HCT116 (cell line): ENCODE data around the gene GABBR2. TPM values are rescaled to one million over a fixed set of nuclear protein-coding genes. Genes with fewer than 3 reads are reported as not detected.

Source experiments
- ATAC-seq: fragments of 200-7000 bp; cut with Tn5 transposase; 2 replicates; pipeline ENCODE4 v1.9.1; 2020; ENCODE audit warnings: mild to moderate bottlenecking, moderate library complexity
- BruUV-seq: library from RNA; stranded (reverse); fragments of 400-500 nt; replicated peaks from 2 replicates; lab custom pipeline; 2021; lab: Mats Ljungman, UMichigan
- CTCF ChIA-PET: fragments of 300-600 bp; sonication (Branson Sonifier 250); formaldehyde crosslinking; loops from one replicate; lab custom pipeline; 2021; ENCODE audit warnings: antibody characterized with exemption; lab: Charles Lee
- POLR2A ChIA-PET: fragments of 300-600, 350-600 bp; sonication (Branson Sonifier 250); formaldehyde crosslinking; loops from one replicate; lab custom pipeline; 2021; ENCODE audit warnings: antibody characterized with exemption; lab: Charles Lee
- RAD21 ChIA-PET, 2 experiments: fragments of 300-600 bp; sonication (Branson Sonifier 250); formaldehyde crosslinking; loops; one replicate each; lab custom pipeline; 2023; ENCODE audit warnings: low total read pairs in 2 of 2; ENCODE audit not compliant: uncharacterized antibody in 2 of 2, unreplicated experiment in 2 of 2, low non-redundant PET in 1 of 2; lab: Charles Lee
- DNase-seq: peaks from one replicate; pipeline ENCODE4 v3.0.0-alpha.2; 2010; ENCODE audit warnings: low read depth, low spot score
- H2AFZ ChIP-seq: fragments of 200-600 bp; shearing (Covaris generic), sonication (generic); 2 replicates; pipeline ENCODE4 v1.6.1; 2017; ENCODE audit warnings: low read depth, mixed run types, mixed read lengths, antibody characterized with exemption, low read length; ENCODE audit not compliant: poor library complexity, severe bottlenecking
- H3K27ac ChIP-seq: 2 replicates; pipeline ENCODE4 v1.5.1; 2012; ENCODE audit warnings: low read depth, low read length
- H3K27me3 ChIP-seq: fragments of 200-600 bp; sonication (generic); 2 replicates; pipeline ENCODE4 v1.6.1; 2016; ENCODE audit warnings: mixed run types, low read length, mixed read lengths; ENCODE audit not compliant: insufficient read depth
- H3K36me3 ChIP-seq, 2 experiments: fragments of 200-500 bp in 1 of 2; fragments of 200-600 bp in 1 of 2; sonication (Bioruptor generic) in 1 of 2; sonication (generic) in 1 of 2; 2 replicates each; pipeline versions ENCODE4 v1.5.1 to v1.6.1; 2014 to 2016; ENCODE audit warnings: low read length in 2 of 2, inconsistent platforms in 1 of 2, mixed read lengths in 1 of 2, mixed run types in 1 of 2; ENCODE audit not compliant: insufficient read depth in 2 of 2, control insufficient read depth in 1 of 2
- H3K4me1 ChIP-seq, 2 experiments: fragments of 200-600 bp in 1 of 2; sonication (generic) in 1 of 2; 2 replicates each; pipeline versions ENCODE4 v1.5.1 to v1.6.1; 2012 to 2017; ENCODE audit warnings: low read length in 2 of 2, inconsistent platforms in 1 of 2, mild to moderate bottlenecking in 1 of 2, mixed read lengths in 1 of 2, mixed run types in 1 of 2, moderate library complexity in 1 of 2; ENCODE audit not compliant: insufficient read depth in 2 of 2, control insufficient read depth in 1 of 2
- H3K4me2 ChIP-seq: fragments of 200-600 bp; sonication (generic); 2 replicates; pipeline ENCODE4 v1.6.1; 2017; ENCODE audit warnings: mixed run types, low read length, mixed read lengths
- H3K4me3 ChIP-seq, 2 experiments: fragments of 200-600 bp in 1 of 2; sonication (generic) in 1 of 2; replicated peaks in 1 of 2; 2 replicates each; pipeline ENCODE4 v1.5.1; 2011 to 2016; ENCODE audit warnings: low read length in 2 of 2, control low read depth in 1 of 2, low read depth in 1 of 2, mild to moderate bottlenecking in 1 of 2, mixed read lengths in 1 of 2, mixed run types in 1 of 2
- H3K79me2 ChIP-seq: fragments of 200-600 bp; sonication (generic); 2 replicates; pipeline ENCODE4 v1.6.1; 2017; ENCODE audit warnings: mild to moderate bottlenecking, mixed run types, low read length, moderate library complexity, mixed read lengths; ENCODE audit not compliant: insufficient read depth
- H3K9ac ChIP-seq: fragments of 200-600 bp; sonication (generic); 2 replicates; pipeline ENCODE4 v1.6.1; 2016; ENCODE audit warnings: low read length, mixed read lengths
- H3K9me2 ChIP-seq: fragments of 200-600 bp; sonication (generic), shearing (Covaris generic); 2 replicates; pipeline ENCODE4 v1.6.1; 2017; ENCODE audit warnings: mixed run types, mild to moderate bottlenecking, moderate library complexity; ENCODE audit not compliant: insufficient read depth
- H3K9me3 ChIP-seq, 2 experiments: fragments of 200-500 bp in 1 of 2; fragments of 200-600 bp in 1 of 2; sonication (Bioruptor generic) in 1 of 2; sonication (generic) in 1 of 2; 2 replicates each; pipeline ENCODE4 v1.6.1; 2014 to 2017; ENCODE audit warnings: low read length in 2 of 2, mixed read lengths in 2 of 2, inconsistent platforms in 1 of 2, low read depth in 1 of 2, mild to moderate bottlenecking in 1 of 2, mixed run types in 1 of 2, moderate library complexity in 1 of 2; ENCODE audit not compliant: control insufficient read depth in 1 of 2, insufficient read depth in 1 of 2
- H4K20me1 ChIP-seq: fragments of 200-600 bp; sonication (generic), shearing (Covaris generic); 2 replicates; pipeline ENCODE4 v1.6.1; 2017; ENCODE audit warnings: mixed run types, mild to moderate bottlenecking, moderate library complexity; ENCODE audit not compliant: insufficient read depth
- CBX3 ChIP-seq: IDR thresholded peaks from 2 replicates; pipeline ENCODE4 v1.6.1; 2012; ENCODE audit warnings: low read depth
- EGR1 ChIP-seq: IDR thresholded peaks from 2 replicates; pipeline ENCODE4 v1.6.1; 2012; ENCODE audit warnings: low read depth
- ELF1 ChIP-seq: IDR thresholded peaks from 2 replicates; pipeline ENCODE4 v1.6.1; 2012; ENCODE audit warnings: low read depth, borderline replicate concordance
- EZH2 ChIP-seq: fragments of 200-600 bp; sonication (generic); IDR thresholded peaks from 2 replicates; pipeline ENCODE4 v1.6.1; 2017; ENCODE audit warnings: antibody characterized with exemption, mixed run types
- FOSL1 ChIP-seq: IDR thresholded peaks from 2 replicates; pipeline ENCODE4 v1.6.1; 2012; ENCODE audit warnings: low read depth
- JUND ChIP-seq: IDR thresholded peaks from 2 replicates; pipeline ENCODE4 v1.6.1; 2012
- POLR2AphosphoS5 ChIP-seq: IDR thresholded peaks from 2 replicates; pipeline ENCODE4 v1.6.1; 2011; ENCODE audit warnings: mild to moderate bottlenecking, low read depth, low read length, moderate library complexity
- RAD21 ChIP-seq: IDR thresholded peaks from 2 replicates; pipeline ENCODE4 v1.6.1; 2012; ENCODE audit warnings: low read depth, mild to moderate bottlenecking
- SP1 ChIP-seq: IDR thresholded peaks from 2 replicates; pipeline ENCODE4 v1.6.1; 2012; ENCODE audit warnings: low read depth
- SRF ChIP-seq: IDR thresholded peaks from 2 replicates; pipeline ENCODE4 v1.6.1; 2012; ENCODE audit warnings: low read depth
- TCF7L2 ChIP-seq: IDR thresholded peaks from 2 replicates; pipeline ENCODE4 v1.7.0; 2011; ENCODE audit warnings: borderline replicate concordance, inconsistent platforms; ENCODE audit not compliant: insufficient read depth, insufficient read length; ENCODE audit errors: extremely low read depth
- YY1 ChIP-seq: IDR thresholded peaks from 2 replicates; pipeline ENCODE4 v1.6.1; 2011; ENCODE audit warnings: low read length, low read depth, moderate library complexity, mild to moderate bottlenecking; ENCODE audit not compliant: insufficient replicate concordance; ENCODE audit errors: extremely low read depth
- ZFX ChIP-seq: fragments of 450-650 bp; IDR thresholded peaks from 2 replicates; pipeline ENCODE4 v1.6.1; 2017
- ZNF274 ChIP-seq: fragments of 200-500 bp; sonication (Bioruptor generic); IDR thresholded peaks from 2 replicates; pipeline ENCODE4 v1.6.1; 2014; ENCODE audit warnings: mild to moderate bottlenecking, low read depth, low read length, inconsistent platforms
- intact Hi-C: fragments of 100-400 bp; cut with micrococcal nuclease; formaldehyde crosslinking; loops from 2 replicates; pipeline ENCODE4 v1.10.0; 2022
- total RNA-seq: library from RNA; stranded (reverse); gene quantifications from one replicate; pipeline ENCODE4 v1.2.1, GENCODE V29; 2021; ENCODE audit not compliant: unreplicated experiment
- TF ChIP-seq, protein P1 (sequence below), 3 experiments: fragments of 200-600 bp in 1 of 3; sonication (generic) in 1 of 3; IDR thresholded peaks in 2 of 3; conservative IDR thresholded peaks in 1 of 3; 2 replicates each; pipeline ENCODE4 v1.5.1; 2012 to 2017; ENCODE audit warnings: low read depth in 2 of 3, low read length in 2 of 3, antibody characterized with exemption in 1 of 3, borderline replicate concordance in 1 of 3, control low read depth in 1 of 3, mild to moderate bottlenecking in 1 of 3, mixed read lengths in 1 of 3, mixed run types in 1 of 3, moderate library complexity in 1 of 3; ENCODE audit not compliant: insufficient read depth in 1 of 3
- TF ChIP-seq, protein P2 (sequence below): IDR thresholded peaks from 2 replicates; pipeline ENCODE4 v1.6.1; 2012

Gene GABBR2
- total RNA-seq, 1 experiment from 2014 or later, result 0.15 TPM

DNA sequence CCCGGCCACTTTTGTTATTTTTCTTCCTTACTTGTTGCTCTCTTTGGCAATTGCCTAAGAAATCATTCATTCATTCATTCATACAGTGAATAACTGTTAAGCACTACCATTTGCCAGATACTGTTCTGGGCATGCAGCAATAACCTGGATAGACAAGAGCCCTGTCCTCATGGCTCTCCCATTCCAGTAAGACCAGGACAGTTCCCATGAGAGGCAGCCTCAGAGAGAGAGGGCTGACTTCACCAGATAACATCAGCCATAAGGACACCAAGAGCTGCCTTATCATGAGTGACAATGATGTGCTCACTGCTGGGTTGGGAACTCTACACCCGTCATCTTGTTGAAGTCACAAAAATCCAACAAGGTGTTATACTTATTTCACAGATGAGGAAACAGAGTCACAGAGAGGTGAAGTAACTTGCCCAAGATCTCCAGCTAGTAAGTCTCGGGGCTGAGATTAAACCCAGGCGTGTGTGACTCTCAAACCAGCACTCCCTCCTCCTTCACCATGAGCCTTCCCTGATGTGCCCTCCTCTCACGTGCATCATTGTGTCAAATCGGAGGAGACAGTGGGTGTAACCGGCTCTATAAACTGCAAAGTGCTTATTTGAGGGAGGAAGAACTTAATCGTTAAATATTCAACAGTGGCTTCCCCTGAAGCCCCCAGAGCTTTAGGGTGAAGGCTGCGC, 392.1 kb downstream of the GABBR2 start:
- DNase-seq (no peak), ATAC-seq (no peak)
- H3K79me2 ChIP-seq, result no peaks in the 10 kb centered on the region
- peaks cover 0 to 4% of the 10 kb centered on the region in 2 experiments; a peak in 1 of 4 replicates for H3K4me1 ChIP-seq
- BruUV-seq, result no TSS peak
- H3K9me2 ChIP-seq, result no peaks in the 10 kb centered on the region
- RAD21 ChIA-PET, result interaction anchor here in 1 of 2 experiments (1.2 to 2.0 kb wide), 3 partner anchors 207 to 460 kb away, joined by 3 to 8 read pairs (median 4); no protein-coding TSS in a partner anchor
- POLR2A ChIA-PET, result no interaction called here
- no peak overlapping the region for H3K27ac ChIP-seq
- TF ChIP-seq ELF1, result no peak
- no peak for TF ChIP-seq EZH2
- no peak for TF ChIP-seq SP1
- no peak for TF ChIP-seq FOSL1
- no peak for TF ChIP-seq ZFX
- no peak for TF ChIP-seq SRF
- no peak overlapping the region for H2AFZ ChIP-seq
- H3K36me3 ChIP-seq, result no peaks in the 10 kb centered on the region
- CTCF ChIA-PET, result interaction anchor here (1.9 to 5.5 kb wide), 2 partner anchors 207 to 459 kb away, joined by 7 to 36 read pairs; no protein-coding TSS in a partner anchor
- no peak overlapping the region for H3K4me2 ChIP-seq
- no peak overlapping the region for H3K9ac ChIP-seq
- no peaks in the 10 kb centered on the region for H3K27me3 ChIP-seq
- H3K9me3 ChIP-seq, result no peaks in the 10 kb centered on the region
- intact Hi-C loops, result loop anchor here (5.0 to 10.0 kb wide), 3 partner anchors 206 to 476 kb away; no protein-coding TSS in a partner anchor
- no peaks in the 10 kb centered on the region for H4K20me1 ChIP-seq
- no peak overlapping the region for H3K4me3 ChIP-seq

DNA sequence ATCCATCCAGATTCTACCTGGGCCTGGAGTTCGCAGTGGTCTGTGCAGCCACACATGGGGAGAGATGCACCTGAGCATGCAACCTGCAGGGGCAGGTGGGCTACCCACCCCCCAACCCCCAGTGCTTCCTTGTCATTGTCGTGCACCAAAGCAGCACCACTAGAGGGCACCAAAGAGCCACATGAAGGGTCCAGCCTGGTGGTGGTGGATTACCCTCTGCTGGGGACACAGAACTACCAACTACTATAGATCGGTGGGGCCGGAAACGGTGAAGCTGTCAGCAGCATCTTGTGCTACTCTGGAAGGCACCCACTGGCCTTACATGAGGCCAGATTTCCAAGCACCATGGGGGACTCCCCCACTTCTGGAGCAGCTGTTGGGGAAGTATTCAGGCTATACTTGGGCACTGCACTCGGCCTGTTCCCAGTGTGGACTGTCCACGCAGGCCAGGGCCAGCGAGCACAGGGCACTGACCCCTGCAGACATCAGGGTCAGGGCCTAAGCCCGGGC, 393.1 kb downstream of the GABBR2 start:
- Histone ChIP-seq H2AFZ (no peak overlapping the region), H3K9me3 (no peaks in the 10 kb centered on the region), H3K27ac (no peak overlapping the region), H3K4me3 (no peak overlapping the region), H3K4me2 (no peak overlapping the region), H3K79me2 (no peaks in the 10 kb centered on the region), H3K4me1 (peaks cover 0 to 4% of the 10 kb centered on the region in 2 experiments; a peak in 1 of 4 replicates), H3K9ac (no peak overlapping the region), H3K27me3 (no peaks in the 10 kb centered on the region), H3K36me3 (no peaks in the 10 kb centered on the region), H4K20me1 (no peaks in the 10 kb centered on the region), H3K9me2 (no peaks in the 10 kb centered on the region)
- ChIA-PET CTCF (interaction anchor here (0.7 to 5.5 kb wide), 3 partner anchors 12 to 460 kb away, joined by 3 to 36 read pairs (median 7); no protein-coding TSS in a partner anchor), POLR2A (no interaction called here), RAD21 (interaction anchor here (0.7 to 2.0 kb wide), 4 partner anchors 51 to 461 kb away, joined by 3 to 8 read pairs (median 4); no protein-coding TSS in a partner anchor)
- peak; percentile 98 for ATAC-seq
- peak; percentile 74 for DNase-seq
- BruUV-seq, result no TSS peak
- intact Hi-C loops, result loop anchor here (1.0 to 10.0 kb wide), 6 partner anchors 207 to 533 kb away; no protein-coding TSS in a partner anchor
- TF ChIP-seq YY1 (no peak), TCF7L2 (no peak), ZNF274 (no peak), JUND (no peak), RAD21 (peak; percentile 97), CBX3 (no peak), POLR2AphosphoS5 (no peak), EGR1 (no peak), EZH2 (no peak)
- TF ChIP-seq, protein P1, sequence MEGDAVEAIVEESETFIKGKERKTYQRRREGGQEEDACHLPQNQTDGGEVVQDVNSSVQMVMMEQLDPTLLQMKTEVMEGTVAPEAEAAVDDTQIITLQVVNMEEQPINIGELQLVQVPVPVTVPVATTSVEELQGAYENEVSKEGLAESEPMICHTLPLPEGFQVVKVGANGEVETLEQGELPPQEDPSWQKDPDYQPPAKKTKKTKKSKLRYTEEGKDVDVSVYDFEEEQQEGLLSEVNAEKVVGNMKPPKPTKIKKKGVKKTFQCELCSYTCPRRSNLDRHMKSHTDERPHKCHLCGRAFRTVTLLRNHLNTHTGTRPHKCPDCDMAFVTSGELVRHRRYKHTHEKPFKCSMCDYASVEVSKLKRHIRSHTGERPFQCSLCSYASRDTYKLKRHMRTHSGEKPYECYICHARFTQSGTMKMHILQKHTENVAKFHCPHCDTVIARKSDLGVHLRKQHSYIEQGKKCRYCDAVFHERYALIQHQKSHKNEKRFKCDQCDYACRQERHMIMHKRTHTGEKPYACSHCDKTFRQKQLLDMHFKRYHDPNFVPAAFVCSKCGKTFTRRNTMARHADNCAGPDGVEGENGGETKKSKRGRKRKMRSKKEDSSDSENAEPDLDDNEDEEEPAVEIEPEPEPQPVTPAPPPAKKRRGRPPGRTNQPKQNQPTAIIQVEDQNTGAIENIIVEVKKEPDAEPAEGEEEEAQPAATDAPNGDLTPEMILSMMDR (IDR thresholded peaks at IDR 0.05 in 2 of 3, conservative IDR thresholded peaks at IDR 0.05 in 1 of 3; ENCODE audit: borderline replicate concordance in 1 of 3, insufficient read depth in 1 of 3, low read depth in 2 of 3, low read length in 2 of 3), result peak; percentile 94 to 99 (median 96)
- TF ChIP-seq, protein P2, sequence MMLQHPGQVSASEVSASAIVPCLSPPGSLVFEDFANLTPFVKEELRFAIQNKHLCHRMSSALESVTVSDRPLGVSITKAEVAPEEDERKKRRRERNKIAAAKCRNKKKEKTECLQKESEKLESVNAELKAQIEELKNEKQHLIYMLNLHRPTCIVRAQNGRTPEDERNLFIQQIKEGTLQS, result no peak
